IPS-18c (cell line): Measurements from ENCODE around the gene IWS1.

Experiments
- H3K4me3 ChIP-seq: 2 replicates; pipeline ENCODE4 v1.7.0; 2013; ENCODE audit warnings: low read depth, mild to moderate bottlenecking, low read length, moderate library complexity; ENCODE audit not compliant: insufficient read depth
- H3K9me3 ChIP-seq: one replicate; pipeline ENCODE4 v1.6.1; 2013; ENCODE audit warnings: mild to moderate bottlenecking, low read length, moderate library complexity; ENCODE audit not compliant: control insufficient read depth, insufficient read depth

Gene IWS1

GRCh38 chr2:127515383-127515915 lies 10.8 kb downstream of the IWS1 start:
- no peak overlapping the region for H3K4me3 ChIP-seq

GRCh38 chr2:127514485-127514884 lies 11.8 kb downstream of the IWS1 start:
- Histone ChIP-seq H3K9me3 (no peaks in the 10 kb centered on the region), H3K4me3 (no peak overlapping the region)

More at GRCh38 chr2:127515383-127515915, 10.8 kb downstream of the IWS1 start:
- H3K9me3 ChIP-seq, result no peaks in the 10 kb centered on the region

GRCh38 chr2:127514076-127514475 lies 12.2 kb downstream of the IWS1 start:
- no peak overlapping the region for H3K4me3 ChIP-seq
- no peaks in the 10 kb centered on the region for H3K9me3 ChIP-seq

GRCh38 chr2:127512362-127512761 lies 13.9 kb downstream of the IWS1 start:
- Histone ChIP-seq H3K9me3 (no peaks in the 10 kb centered on the region), H3K4me3 (no peak overlapping the region)

GRCh38 chr2:127511917-127512316 lies 14.4 kb downstream of the IWS1 start:
- H3K9me3 ChIP-seq, result no peaks in the 10 kb centered on the region

GRCh38 chr2:127511090-127511695 lies 15.1 kb downstream of the IWS1 start:
- Histone ChIP-seq H3K4me3 (no peak overlapping the region), H3K9me3 (no peaks in the 10 kb centered on the region)

More at GRCh38 chr2:127511917-127512316, 14.4 kb downstream of the IWS1 start:
- H3K4me3 ChIP-seq, result no peak overlapping the region

GRCh38 chr2:127510073-127510472 lies 16.2 kb downstream of the IWS1 start:
- Histone ChIP-seq H3K9me3 (no peaks in the 10 kb centered on the region), H3K4me3 (no peak overlapping the region)

- Histone ChIP-seq H3K9me3 (no peaks in the 10 kb centered on the region), H3K4me3 (no peak overlapping the region)
Observed at GRCh38 chr2:127508631-127509034, 17.7 kb downstream of the IWS1 start.

- no peak overlapping the region for H3K4me3 ChIP-seq
- no peaks in the 10 kb centered on the region for H3K9me3 ChIP-seq
Observed at GRCh38 chr2:127508023-127508630, 18.2 kb downstream of the IWS1 start.

GRCh38 chr2:127506510-127506909 lies 19.8 kb downstream of the IWS1 start:
- H3K9me3 ChIP-seq, result no peaks in the 10 kb centered on the region
- no peak overlapping the region for H3K4me3 ChIP-seq

- no peak overlapping the region for H3K4me3 ChIP-seq
- no peaks in the 10 kb centered on the region for H3K9me3 ChIP-seq
Observed at GRCh38 chr2:127504552-127505430, 21.5 kb downstream of the IWS1 start.

- H3K4me3 ChIP-seq, result no peak overlapping the region
- no peaks in the 10 kb centered on the region for H3K9me3 ChIP-seq
Observed at GRCh38 chr2:127503491-127503890, 22.8 kb downstream of the IWS1 start.

- no peak overlapping the region for H3K4me3 ChIP-seq
- no peaks in the 10 kb centered on the region for H3K9me3 ChIP-seq
Observed at GRCh38 chr2:127498386-127498785, 27.9 kb downstream of the IWS1 start.

- H3K9me3 ChIP-seq, result no peaks in the 10 kb centered on the region
- H3K4me3 ChIP-seq, result no peak overlapping the region
Observed at GRCh38 chr2:127490283-127490682, 36.0 kb downstream of the IWS1 start.

- H3K4me3 ChIP-seq, result no peak overlapping the region
- H3K9me3 ChIP-seq, result no peaks in the 10 kb centered on the region
Observed at GRCh38 chr2:127486247-127487058, 39.8 kb downstream of the IWS1 start.

- no peaks in the 10 kb centered on the region for H3K9me3 ChIP-seq
- no peak overlapping the region for H3K4me3 ChIP-seq
Observed at GRCh38 chr2:127485694-127486071, 40.6 kb downstream of the IWS1 start.

GRCh38 chr2:127485051-127485693 lies 41.1 kb downstream of the IWS1 start:
- Histone ChIP-seq H3K9me3 (no peaks in the 10 kb centered on the region), H3K4me3 (no peak overlapping the region)
